ENCODE results near the gene C1orf159.

- TF ChIP-seq, protein P1, sequence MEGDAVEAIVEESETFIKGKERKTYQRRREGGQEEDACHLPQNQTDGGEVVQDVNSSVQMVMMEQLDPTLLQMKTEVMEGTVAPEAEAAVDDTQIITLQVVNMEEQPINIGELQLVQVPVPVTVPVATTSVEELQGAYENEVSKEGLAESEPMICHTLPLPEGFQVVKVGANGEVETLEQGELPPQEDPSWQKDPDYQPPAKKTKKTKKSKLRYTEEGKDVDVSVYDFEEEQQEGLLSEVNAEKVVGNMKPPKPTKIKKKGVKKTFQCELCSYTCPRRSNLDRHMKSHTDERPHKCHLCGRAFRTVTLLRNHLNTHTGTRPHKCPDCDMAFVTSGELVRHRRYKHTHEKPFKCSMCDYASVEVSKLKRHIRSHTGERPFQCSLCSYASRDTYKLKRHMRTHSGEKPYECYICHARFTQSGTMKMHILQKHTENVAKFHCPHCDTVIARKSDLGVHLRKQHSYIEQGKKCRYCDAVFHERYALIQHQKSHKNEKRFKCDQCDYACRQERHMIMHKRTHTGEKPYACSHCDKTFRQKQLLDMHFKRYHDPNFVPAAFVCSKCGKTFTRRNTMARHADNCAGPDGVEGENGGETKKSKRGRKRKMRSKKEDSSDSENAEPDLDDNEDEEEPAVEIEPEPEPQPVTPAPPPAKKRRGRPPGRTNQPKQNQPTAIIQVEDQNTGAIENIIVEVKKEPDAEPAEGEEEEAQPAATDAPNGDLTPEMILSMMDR (IDR thresholded peaks at IDR 0.05) = no peak
- no peak for TF ChIP-seq POLR2A (IDR thresholded peaks at IDR 0.05)
Observed at GRCh38 chr1:1121611-1122077, 5.8 kb upstream of the C1orf159 start.

Measured in right lobe of liver (tissue), 4 donors.